ENCODE data around the gene PSTPIP1.

DNA sequence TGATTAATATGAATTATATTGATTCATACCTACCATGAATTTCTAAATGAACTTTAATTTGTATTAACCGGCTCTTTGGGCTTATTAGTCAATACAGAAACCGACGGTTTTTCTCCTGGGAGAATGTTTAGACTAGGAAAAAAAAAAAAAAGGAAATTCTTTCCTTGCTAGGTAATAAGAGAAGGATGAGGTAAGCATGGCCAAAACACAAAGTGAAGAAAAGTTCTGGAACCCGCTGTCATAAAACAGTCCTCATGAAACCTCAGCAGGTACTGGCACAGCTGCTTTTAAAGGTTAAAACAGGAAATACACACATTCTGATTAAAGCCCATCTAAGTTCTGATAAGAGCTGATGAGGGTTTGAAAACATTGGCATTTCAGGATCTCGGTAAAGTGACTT is 30.8 kb upstream of the PSTPIP1 start:
- TF ChIP-seq, protein P1, sequence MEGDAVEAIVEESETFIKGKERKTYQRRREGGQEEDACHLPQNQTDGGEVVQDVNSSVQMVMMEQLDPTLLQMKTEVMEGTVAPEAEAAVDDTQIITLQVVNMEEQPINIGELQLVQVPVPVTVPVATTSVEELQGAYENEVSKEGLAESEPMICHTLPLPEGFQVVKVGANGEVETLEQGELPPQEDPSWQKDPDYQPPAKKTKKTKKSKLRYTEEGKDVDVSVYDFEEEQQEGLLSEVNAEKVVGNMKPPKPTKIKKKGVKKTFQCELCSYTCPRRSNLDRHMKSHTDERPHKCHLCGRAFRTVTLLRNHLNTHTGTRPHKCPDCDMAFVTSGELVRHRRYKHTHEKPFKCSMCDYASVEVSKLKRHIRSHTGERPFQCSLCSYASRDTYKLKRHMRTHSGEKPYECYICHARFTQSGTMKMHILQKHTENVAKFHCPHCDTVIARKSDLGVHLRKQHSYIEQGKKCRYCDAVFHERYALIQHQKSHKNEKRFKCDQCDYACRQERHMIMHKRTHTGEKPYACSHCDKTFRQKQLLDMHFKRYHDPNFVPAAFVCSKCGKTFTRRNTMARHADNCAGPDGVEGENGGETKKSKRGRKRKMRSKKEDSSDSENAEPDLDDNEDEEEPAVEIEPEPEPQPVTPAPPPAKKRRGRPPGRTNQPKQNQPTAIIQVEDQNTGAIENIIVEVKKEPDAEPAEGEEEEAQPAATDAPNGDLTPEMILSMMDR (IDR thresholded peaks at IDR 0.05), result no peak
- TF ChIP-seq POLR2A (IDR thresholded peaks at IDR 0.05), result no peak

Data from esophagus squamous epithelium (tissue), 4 donors.